ENCODE results near the gene NPTX1. TPM values are rescaled to one million over a fixed set of nuclear protein-coding genes. Genes with fewer than 3 reads are reported as not detected.

NPTX1 gene
- total and polyA plus RNA-seq, 2 experiments from 2014 or later: not detected

GRCh38 chr17:80453126-80453997 lies 23.0 kb downstream of the NPTX1 start:
- H3K4me1 ChIP-seq (ENCODE audit: low read depth): no peaks in the 10 kb centered on the region
- TF ChIP-seq CTCF (IDR thresholded peaks at IDR 0.05; ENCODE audit: low read depth, low read length): no peak
- no peaks in the 10 kb centered on the region for H3K9me3 ChIP-seq (ENCODE audit: low read depth)
- no peak overlapping the region for H3K27ac ChIP-seq
- no peak overlapping the region for H3K4me3 ChIP-seq
- H3K27me3 ChIP-seq: peaks cover 22% of the 10 kb centered on the region
- no peaks in the 10 kb centered on the region for H3K36me3 ChIP-seq
- DNase-seq (ENCODE audit: low read depth in 1 of 2, low spot score in 1 of 2): no peak

- no peaks in the 10 kb centered on the region for H3K9me3 ChIP-seq (ENCODE audit: low read depth)
- no peak for DNase-seq (ENCODE audit: low read depth in 1 of 2, low spot score in 1 of 2)
- peaks cover 11% of the 10 kb centered on the region for H3K27me3 ChIP-seq
- no peaks in the 10 kb centered on the region for H3K4me1 ChIP-seq (ENCODE audit: low read depth)
- H3K4me3 ChIP-seq: no peak overlapping the region
- no peak for TF ChIP-seq CTCF (IDR thresholded peaks at IDR 0.05; ENCODE audit: low read depth, low read length)
- no peaks in the 10 kb centered on the region for H3K36me3 ChIP-seq
- H3K27ac ChIP-seq: no peak overlapping the region
Measured at GRCh38 chr17:80452173-80452915, 24.1 kb downstream of the NPTX1 start.

- no peak for DNase-seq (ENCODE audit: low read depth in 1 of 2, low spot score in 1 of 2)
- TF ChIP-seq CTCF (IDR thresholded peaks at IDR 0.05; ENCODE audit: low read depth, low read length): no peak
- Histone ChIP-seq H3K27ac (no peak overlapping the region), H3K9me3 (ENCODE audit: low read depth) (no peaks in the 10 kb centered on the region), H3K36me3 (no peaks in the 10 kb centered on the region), H3K4me3 (no peak overlapping the region), H3K27me3 (peaks cover under 1% of the 10 kb centered on the region), H3K4me1 (ENCODE audit: low read depth) (no peaks in the 10 kb centered on the region)
Measured at GRCh38 chr17:80451104-80451775, 25.2 kb downstream of the NPTX1 start.

GRCh38 chr17:80449930-80450576 lies 26.4 kb downstream of the NPTX1 start:
- Histone ChIP-seq H3K9me3 (ENCODE audit: low read depth) (no peaks in the 10 kb centered on the region), H3K27me3 (no peaks in the 10 kb centered on the region), H3K4me3 (no peak overlapping the region), H3K36me3 (no peaks in the 10 kb centered on the region), H3K4me1 (ENCODE audit: low read depth) (no peaks in the 10 kb centered on the region), H3K27ac (no peak overlapping the region)
- TF ChIP-seq CTCF (IDR thresholded peaks at IDR 0.05; ENCODE audit: low read depth, low read length): no peak
- no peak for DNase-seq (ENCODE audit: low read depth in 1 of 2, low spot score in 1 of 2)

Measured in cardiac muscle cell (in vitro differentiated cells and primary cell).